ENCODE data around the gene SPATA3. TPM values are rescaled to one million over a fixed set of nuclear protein-coding genes. Genes with fewer than 3 reads are reported as not detected.

Gene SPATA3
- total RNA-seq, 1 donor: not detected

GRCh38 chr2:230968921-230969658 is 26.8 kb upstream of the SPATA3 start:
- peak overlapping the region; percentile 45 for H3K4me3 ChIP-seq (ENCODE audit: low read depth, low read length)
- DNase-seq (ENCODE audit: low read depth): peak; percentile 33
- TF ChIP-seq CTCF (IDR thresholded peaks at IDR 0.05; ENCODE audit: insufficient read depth, low read depth, low read length): no peak

GRCh38 chr2:230969659-230970015 is 26.3 kb upstream of the SPATA3 start:
- no peak for DNase-seq (ENCODE audit: low read depth)
- TF ChIP-seq CTCF (IDR thresholded peaks at IDR 0.05; ENCODE audit: insufficient read depth, low read depth, low read length): no peak
- peak overlapping the region; percentile 45 for H3K4me3 ChIP-seq (ENCODE audit: low read depth, low read length)

GRCh38 chr2:230972046-230972445 is 23.9 kb upstream of the SPATA3 start:
- TF ChIP-seq CTCF (IDR thresholded peaks at IDR 0.05; ENCODE audit: insufficient read depth, low read depth, low read length): no peak
- no peak for DNase-seq (ENCODE audit: low read depth)
- H3K4me3 ChIP-seq (ENCODE audit: low read depth, low read length): no peak overlapping the region

GRCh38 chr2:230974096-230974913 is 21.6 kb upstream of the SPATA3 start:
- no peak overlapping the region for H3K4me3 ChIP-seq (ENCODE audit: low read depth, low read length)
- DNase-seq (ENCODE audit: low read depth): peak; percentile 61
- TF ChIP-seq CTCF (IDR thresholded peaks at IDR 0.05; ENCODE audit: insufficient read depth, low read depth, low read length): no peak

GRCh38 chr2:230975927-230976326 is 20.0 kb upstream of the SPATA3 start:
- H3K4me3 ChIP-seq (ENCODE audit: low read depth, low read length): no peak overlapping the region
- DNase-seq (ENCODE audit: low read depth): no peak
- no peak for TF ChIP-seq CTCF (IDR thresholded peaks at IDR 0.05; ENCODE audit: insufficient read depth, low read depth, low read length)

- H3K4me3 ChIP-seq (ENCODE audit: low read depth, low read length): no peak overlapping the region
- no peak for TF ChIP-seq CTCF (IDR thresholded peaks at IDR 0.05; ENCODE audit: insufficient read depth, low read depth, low read length)
Observed at GRCh38 chr2:230976671-230977171, 19.2 kb upstream of the SPATA3 start.

More at GRCh38 chr2:230976671-230977171, 19.2 kb upstream of the SPATA3 start:
- no peak for DNase-seq (ENCODE audit: low read depth)
